Umbilical cord (tissue), 2 donors: ENCODE data around the gene GPSM1. TPM values are rescaled to one million over a fixed set of nuclear protein-coding genes. Genes with fewer than 3 reads are reported as not detected.
A peak's percentile ranks its signal among the peaks of the same experiment; 100 is the strongest.

Source experiments
- DNase-seq: peaks from one replicate; pipeline ENCODE4 v3.0.0-alpha.2; 2015; ENCODE audit warnings: low spot score
- total RNA-seq: library from RNA; depleted of rRNA; stranded (reverse); fragments of >200 nt; gene quantifications from one replicate; pipeline ENCODE4 v1.2.3, GENCODE V29; 2014; ENCODE audit warnings: low replicate concordance; ENCODE audit not compliant: insufficient read depth

The GPSM1 gene
- total RNA-seq, 1 donor from 2014 or later = 46.5 TPM

DNA sequence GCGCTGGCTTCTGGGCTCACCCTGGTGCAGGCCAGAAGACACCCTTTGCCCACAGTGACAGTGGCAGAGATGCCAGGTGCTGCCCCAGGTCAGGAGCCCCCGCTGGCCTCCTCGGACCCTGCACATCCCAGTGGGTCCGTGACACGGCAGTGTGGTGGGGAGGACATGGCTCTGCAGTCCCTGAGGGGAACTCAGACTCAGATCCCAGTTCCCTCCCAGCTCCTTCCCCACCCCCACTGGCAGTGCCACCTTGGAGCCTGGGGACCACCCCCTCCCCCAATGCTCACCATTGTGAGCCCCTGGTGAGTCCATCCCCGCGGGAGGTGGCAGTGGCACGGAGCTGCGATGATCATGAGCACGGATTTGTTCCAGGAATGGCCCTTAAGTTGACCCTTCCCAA lies 22.9 kb upstream of the GPSM1 start:
- DNase-seq = no peak

DNA sequence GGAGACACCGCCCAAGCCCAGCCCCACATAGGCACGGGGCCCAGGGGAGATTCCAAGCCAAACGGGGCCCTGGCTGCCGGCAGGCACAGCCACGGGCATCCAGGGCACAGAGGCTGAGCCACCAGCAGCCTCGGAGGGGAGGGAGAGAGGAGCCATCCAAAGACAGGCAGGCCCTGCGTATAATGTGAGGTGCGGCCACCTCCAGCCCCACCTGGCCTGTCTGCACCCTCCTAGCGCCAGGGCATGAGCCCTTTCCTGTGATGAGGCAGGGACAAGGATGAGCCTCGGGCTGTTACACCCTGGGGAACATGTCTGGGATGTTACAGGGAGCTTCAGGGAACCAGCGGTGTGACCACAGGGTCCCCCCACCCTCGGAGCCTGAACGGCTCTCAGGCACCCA lies 22.4 kb upstream of the GPSM1 start:
- no peak for DNase-seq

GRCh38 chr9:136305804-136306203 lies 21.5 kb upstream of the GPSM1 start:
- no peak for DNase-seq

- no peak for DNase-seq
These were observed 20.8 kb upstream of the GPSM1 start for GRCh38 chr9:136306211-136307208.

DNA sequence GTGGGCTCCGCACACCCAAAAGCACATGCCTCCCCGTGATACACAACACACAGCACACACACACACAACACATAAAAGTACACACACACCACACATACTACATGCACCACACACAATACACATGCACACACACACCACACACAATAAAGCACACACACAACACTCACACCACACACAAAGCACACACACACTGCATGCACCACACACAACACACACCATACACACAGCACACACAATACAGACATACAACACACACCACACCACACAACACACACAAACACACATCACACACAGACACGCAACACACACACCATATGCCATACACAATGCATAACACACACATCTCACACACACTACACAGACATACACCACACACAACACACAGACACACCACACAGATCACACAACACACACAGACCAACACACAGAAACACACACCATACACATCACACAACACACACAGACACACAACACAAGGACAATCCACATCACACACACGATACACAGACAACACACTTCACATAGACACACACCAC lies 20.1 kb upstream of the GPSM1 start:
- DNase-seq = no peak

DNA sequence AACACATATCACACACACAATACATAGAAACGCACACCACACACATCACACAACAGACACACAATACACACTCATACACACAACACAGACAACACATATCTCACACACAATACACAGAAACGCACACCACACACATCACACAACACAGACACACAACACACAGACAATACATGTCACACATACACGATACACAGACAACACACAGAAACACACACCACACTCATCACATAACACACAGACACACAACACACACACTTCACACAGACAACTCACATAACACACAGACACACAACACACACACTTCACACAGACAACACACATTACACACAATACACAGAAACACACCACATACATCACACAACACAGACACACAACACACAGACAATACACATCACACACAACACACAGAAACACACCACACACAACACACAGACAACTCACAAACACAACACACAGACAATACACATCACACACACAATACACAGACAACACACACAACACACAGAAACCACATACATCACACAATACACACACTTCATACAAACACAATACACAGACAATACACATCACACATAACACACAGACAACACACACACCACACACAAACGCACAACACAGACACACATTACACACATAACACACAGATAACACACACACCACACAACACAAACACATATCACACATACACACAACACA lies 19.2 kb upstream of the GPSM1 start:
- no peak for DNase-seq

DNA sequence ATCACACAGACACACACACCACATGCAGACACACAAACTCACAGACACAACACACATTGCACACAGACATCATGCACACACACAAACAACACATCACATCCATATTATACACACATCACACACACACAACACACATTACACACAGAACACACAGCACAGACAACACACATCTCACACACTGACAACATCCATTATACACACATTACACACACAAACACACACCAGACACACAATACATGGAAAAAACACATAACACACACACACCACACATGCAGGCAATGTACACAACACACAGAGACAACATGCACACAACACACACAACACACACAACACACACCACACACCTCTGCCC lies 18.7 kb upstream of the GPSM1 start:
- DNase-seq = no peak

GRCh38 chr9:136309101-136309801 lies 18.1 kb upstream of the GPSM1 start:
- peak; percentile 28 for DNase-seq

GRCh38 chr9:136309806-136310220 lies 17.5 kb upstream of the GPSM1 start:
- no peak for DNase-seq

DNA sequence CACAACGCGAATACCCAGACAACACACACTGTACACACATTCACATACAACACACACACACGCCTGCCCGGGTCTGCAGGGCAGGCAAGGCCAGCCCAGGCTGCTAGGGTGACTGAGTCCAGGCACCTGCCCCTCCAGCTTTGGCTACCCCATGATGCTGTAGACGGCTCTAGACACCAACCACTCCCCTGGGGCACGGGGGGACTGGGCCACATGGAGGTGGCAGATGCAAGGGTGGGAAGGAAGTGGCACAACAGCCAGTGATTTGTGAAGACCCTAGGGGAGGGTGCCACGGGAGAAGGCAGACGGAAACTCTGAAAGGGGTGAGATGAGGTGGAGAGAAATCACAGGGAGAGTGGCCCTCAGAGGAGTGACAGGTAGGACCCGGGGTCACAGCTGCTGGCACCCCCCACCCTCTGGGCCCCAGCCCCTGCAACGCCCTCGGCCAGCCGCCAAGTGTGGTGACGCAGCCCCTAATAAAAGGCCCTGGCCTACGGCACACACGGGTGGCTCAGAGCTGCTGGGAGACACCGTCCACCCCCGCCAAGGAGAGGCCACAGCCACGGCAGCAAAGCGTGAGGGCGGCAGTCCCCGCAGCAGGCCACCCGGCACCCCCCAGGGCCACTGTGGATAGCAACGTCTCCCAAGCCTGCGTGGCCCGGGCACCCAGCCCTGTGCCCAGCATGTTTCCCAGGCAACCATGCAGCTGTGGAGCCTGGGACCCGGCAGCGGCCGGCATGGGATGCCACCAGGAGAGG lies 16.9 kb upstream of the GPSM1 start:
- no peak for DNase-seq

DNA sequence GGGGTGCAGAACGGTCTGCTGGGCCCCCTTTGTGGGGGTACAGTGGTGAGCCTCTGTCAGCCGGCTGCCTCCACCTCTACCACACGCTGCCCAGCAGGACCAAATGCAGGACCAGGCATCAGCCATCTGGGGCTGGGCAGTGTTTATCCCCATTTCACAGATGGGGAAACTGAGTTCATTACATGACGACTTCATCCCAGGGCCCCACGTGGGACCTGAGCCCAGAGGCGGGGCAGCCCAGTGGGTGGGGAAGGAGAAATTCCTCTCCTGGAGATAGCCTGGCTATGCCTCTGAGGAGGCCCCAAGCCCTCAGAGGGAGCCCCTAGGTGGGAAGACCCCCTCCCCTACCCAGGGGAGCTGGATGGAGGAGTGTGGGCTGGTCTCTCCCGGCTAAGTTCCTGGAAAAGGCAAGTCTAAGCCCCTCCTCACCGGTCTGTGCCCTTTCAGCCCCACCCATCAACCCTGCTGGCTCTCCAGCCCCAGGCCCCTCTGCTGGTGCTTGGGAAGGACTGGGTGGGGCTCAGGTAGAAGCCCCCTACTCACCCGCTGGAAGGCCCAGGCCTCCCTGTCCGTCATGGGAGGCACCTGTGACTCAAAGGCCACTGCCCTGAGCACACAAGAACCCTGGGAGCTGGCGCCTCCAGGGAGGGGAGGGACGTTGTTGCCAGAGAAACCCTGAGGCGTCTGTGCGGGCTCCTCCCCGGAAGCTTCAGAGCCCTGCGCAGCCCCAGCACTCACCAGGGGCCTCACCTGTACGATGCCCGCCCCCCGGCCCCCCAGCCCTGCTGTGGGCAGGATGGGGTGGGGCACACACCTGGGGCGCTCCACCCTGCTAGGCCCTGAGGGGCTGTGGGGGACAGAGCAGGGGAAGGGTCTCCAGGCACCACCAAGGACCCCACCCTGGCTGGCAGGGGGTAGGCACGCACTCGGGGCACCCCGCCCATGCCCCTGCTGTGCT lies 16.0 kb upstream of the GPSM1 start:
- no peak for DNase-seq

GRCh38 chr9:136312009-136312375 lies 15.3 kb upstream of the GPSM1 start:
- DNase-seq = no peak

DNA sequence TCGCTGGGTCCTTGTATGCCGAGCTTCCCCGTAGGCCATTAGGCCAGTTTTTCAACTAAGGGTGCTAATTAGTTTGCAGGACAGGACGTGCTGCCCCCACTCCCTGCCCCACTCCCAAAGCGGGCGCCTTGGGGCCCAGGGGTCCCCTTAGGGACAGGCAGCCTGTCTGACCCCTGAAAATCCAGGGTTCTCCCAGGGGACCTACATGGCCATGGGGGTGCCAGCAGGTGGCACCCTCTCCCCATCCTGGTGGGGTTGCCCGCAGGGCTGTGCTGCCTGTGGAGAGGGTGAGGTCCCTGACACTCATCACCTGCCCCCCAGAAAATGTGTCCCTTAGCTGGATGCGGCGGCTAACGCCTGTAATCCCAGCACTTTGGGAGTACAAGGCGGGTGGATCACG lies 14.9 kb upstream of the GPSM1 start:
- peak; percentile 43 for DNase-seq

DNA sequence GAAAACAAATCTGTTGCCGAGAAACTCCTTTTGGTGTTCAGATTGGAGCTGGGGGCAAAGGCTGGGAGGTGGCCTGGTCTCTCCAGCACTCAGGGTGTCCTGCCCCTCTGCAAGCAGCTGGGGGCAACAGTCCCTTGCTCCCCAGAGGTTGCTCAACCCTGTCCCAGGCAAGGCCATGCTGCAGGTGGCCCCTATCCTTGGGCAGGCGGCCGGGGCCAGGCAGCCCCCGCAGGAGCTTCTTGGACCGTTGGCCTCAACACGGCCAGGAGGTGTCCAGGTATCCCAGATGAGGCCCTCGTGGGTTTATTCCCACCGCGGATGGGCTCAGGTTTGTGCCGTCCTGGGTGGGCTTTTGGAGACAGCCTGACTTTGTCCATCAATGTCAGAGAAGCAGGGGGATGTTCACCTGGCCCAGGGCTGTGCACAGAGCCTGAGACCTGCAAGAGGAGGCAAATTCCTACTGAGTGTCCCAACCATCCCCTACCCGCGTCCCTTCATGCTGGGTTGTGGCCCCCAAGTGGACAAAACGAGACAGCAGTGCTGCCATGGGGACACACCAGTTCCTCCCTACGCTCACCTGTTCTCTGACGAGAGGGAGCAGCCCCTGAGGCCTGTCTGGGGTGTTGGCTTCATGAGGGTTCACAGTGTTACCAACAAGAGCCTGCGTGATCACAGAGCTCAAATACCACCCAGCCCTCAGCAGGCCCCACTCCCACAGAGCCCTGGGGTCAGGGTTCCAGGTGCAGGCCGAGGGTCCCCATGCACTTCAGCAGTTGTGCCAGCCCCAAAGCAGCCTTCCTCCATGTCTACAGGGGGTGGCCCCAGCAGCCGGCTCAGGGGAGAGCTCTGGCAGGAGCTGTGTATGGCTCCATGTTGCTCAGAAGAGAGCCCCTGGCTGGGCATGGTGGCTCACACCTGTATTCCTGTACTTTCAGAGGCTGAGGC lies 14.0 kb upstream of the GPSM1 start:
- no peak for DNase-seq

GRCh38 chr9:136314056-136314416 lies 13.3 kb upstream of the GPSM1 start:
- DNase-seq = no peak

GRCh38 chr9:136314944-136315343 lies 12.4 kb upstream of the GPSM1 start:
- DNase-seq = no peak

GRCh38 chr9:136316271-136316751 lies 11.0 kb upstream of the GPSM1 start:
- no peak for DNase-seq

- DNase-seq = no peak
These were observed 10.3 kb upstream of the GPSM1 start for GRCh38 chr9:136316896-136317676.
